RCC 7860 (cell line): Measurements from ENCODE around the gene TPSAB1.
A peak's percentile ranks its signal among the peaks of the same experiment; 100 is the strongest.
"Not testable (repeated sequence)": the region's sequence is repeated elsewhere in the genome, so short reads cannot be mapped to it uniquely, and the experiment has no call there.

Source experiments
- DNase-seq: peaks from one replicate; pipeline ENCODE4 v3.0.0-alpha.2; 2015; ENCODE audit warnings: low spot score
- FAIRE-seq: peaks from 2 replicates; lab custom pipeline; 2012; peaks lifted over from hg19 to GRCh38; lab: Jason Lieb, UNC

TPSAB1 gene

GRCh38 chr16:1222553-1223354 is 17.8 kb upstream of the TPSAB1 start:
- no peak for FAIRE-seq
- no peak for DNase-seq

- no peak for FAIRE-seq
- DNase-seq: no peak
Measured at GRCh38 chr16:1223355-1224214, 16.9 kb upstream of the TPSAB1 start.

- no peak for DNase-seq
- no peak for FAIRE-seq
Measured at GRCh38 chr16:1224558-1224957, 15.9 kb upstream of the TPSAB1 start.

- no peak for DNase-seq
- FAIRE-seq: no peak
Measured at GRCh38 chr16:1225051-1225451, 15.5 kb upstream of the TPSAB1 start, which contains the start of gene TPSG1. Gene TPSG1, minus strand, starts transcription at chr16:1225268. Its CDS starts 16 bp downstream, at chr16:1225252.

GRCh38 chr16:1225728-1226311 is 14.7 kb upstream of the TPSAB1 start:
- FAIRE-seq: peak; percentile 34

GRCh38 chr16:1226692-1227091 is 13.8 kb upstream of the TPSAB1 start:
- DNase-seq, FAIRE-seq: not testable (repeated sequence)

More at GRCh38 chr16:1225728-1226311, 14.7 kb upstream of the TPSAB1 start:
- DNase-seq: not testable (repeated sequence)

GRCh38 chr16:1228227-1228626 is 12.3 kb upstream of the TPSAB1 start:
- FAIRE-seq, DNase-seq: not testable (repeated sequence)

GRCh38 chr16:1229476-1229875 is 11.0 kb upstream of the TPSAB1 start:
- not testable (repeated sequence) for FAIRE-seq, DNase-seq

GRCh38 chr16:1230084-1230470 is 10.4 kb upstream of the TPSAB1 start, which contains the start of gene TPSB2:
Gene TPSB2, minus strand, starts transcription at chr16:1230184. Its CDS starts 233 bp downstream, at chr16:1229951.
- FAIRE-seq, DNase-seq: not testable (repeated sequence)

- not testable (repeated sequence) for DNase-seq, FAIRE-seq
Measured at GRCh38 chr16:1230471-1231212, 9.9 kb upstream of the TPSAB1 start.

- DNase-seq, FAIRE-seq: not testable (repeated sequence)
Measured at GRCh38 chr16:1231301-1231700, 9.2 kb upstream of the TPSAB1 start.

- DNase-seq, FAIRE-seq: not testable (repeated sequence)
Measured at GRCh38 chr16:1232049-1232748, 8.3 kb upstream of the TPSAB1 start.

GRCh38 chr16:1236659-1237058 is 3.8 kb upstream of the TPSAB1 start:
- not testable (repeated sequence) for FAIRE-seq, DNase-seq

GRCh38 chr16:1237990-1238389 is 2.5 kb upstream of the TPSAB1 start:
- FAIRE-seq (no peak), DNase-seq (no peak)

- not testable (repeated sequence) for DNase-seq, FAIRE-seq
Measured at GRCh38 chr16:1238909-1239308, 1.6 kb upstream of the TPSAB1 start.

- DNase-seq, FAIRE-seq: not testable (repeated sequence)
Measured at GRCh38 chr16:1239575-1239974, 930 bp upstream of the TPSAB1 start.

GRCh38 chr16:1241081-1241480 is 576 bp downstream of the TPSAB1 start:
- not testable (repeated sequence) for DNase-seq, FAIRE-seq

GRCh38 chr16:1243363-1243762 is 2.9 kb downstream of the TPSAB1 start:
- DNase-seq, FAIRE-seq: not testable (repeated sequence)
